HUES6 (cell line): ENCODE data around the gene SPOP.
A peak's percentile ranks its signal among the peaks of the same experiment; 100 is the strongest.
"Not testable (repeated sequence)": the region's sequence is repeated elsewhere in the genome, so short reads cannot be mapped to it uniquely, and the experiment has no call there.

Experiments used
- H3K27ac ChIP-seq: 2 replicates; pipeline ENCODE4 v1.7.0; 2013; ENCODE audit warnings: low read depth, mild to moderate bottlenecking, low read length, inconsistent platforms
- H3K27me3 ChIP-seq: 2 replicates; pipeline ENCODE4 v1.6.1; 2013; ENCODE audit warnings: low read length; ENCODE audit not compliant: control insufficient read depth, insufficient read depth
- H3K36me3 ChIP-seq: 2 replicates; pipeline ENCODE4 v1.6.1; 2013; ENCODE audit warnings: low read length; ENCODE audit not compliant: control insufficient read depth, insufficient read depth
- H3K4me1 ChIP-seq: 2 replicates; pipeline ENCODE4 v1.6.1; 2013; ENCODE audit warnings: low read length; ENCODE audit not compliant: control insufficient read depth, insufficient read depth
- H3K4me3 ChIP-seq: 2 replicates; pipeline ENCODE4 v1.5.1; 2013; ENCODE audit warnings: low read depth, low read length
- H3K9ac ChIP-seq: one replicate; pipeline ENCODE4 v1.6.1; 2013; ENCODE audit warnings: mild to moderate bottlenecking, low read length
- H3K9me3 ChIP-seq: 2 replicates; pipeline ENCODE4 v1.6.1; 2013; ENCODE audit warnings: low read depth, low read length; ENCODE audit not compliant: control insufficient read depth, insufficient read depth

Gene SPOP

GRCh38 chr17:49676276-49676868 lies 1.5 kb downstream of the SPOP start:
- Histone ChIP-seq H3K27me3 (no peaks in the 10 kb centered on the region), H3K4me1 (peaks cover 9% of the 10 kb centered on the region), H3K36me3 (peaks cover 3% of the 10 kb centered on the region; the same call in 1 of the 2 replicates), H3K9ac (no peak overlapping the region), H3K4me3 (peak overlapping the region; percentile 64), H3K27ac (no peak overlapping the region), H3K9me3 (peaks cover 3% of the 10 kb centered on the region; the same call in 1 of the 2 replicates)

DNA sequence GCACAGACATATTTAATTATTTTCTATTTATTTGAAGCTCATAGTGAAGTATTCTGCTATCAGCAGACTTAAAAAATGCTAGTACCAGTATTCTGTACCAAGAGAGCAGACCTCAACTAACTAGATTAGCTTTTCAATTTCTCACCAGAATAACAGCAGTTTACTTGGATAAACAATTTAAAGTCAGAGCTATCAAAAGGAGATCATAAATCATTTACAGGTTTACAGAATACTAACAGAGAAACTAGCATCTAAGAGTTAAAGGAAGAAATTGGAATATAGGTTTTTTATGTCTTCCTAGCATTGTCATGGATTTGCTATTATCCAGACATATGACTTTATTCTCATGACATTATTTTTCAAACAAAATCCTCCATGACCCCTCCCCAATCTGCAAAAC lies 3.4 kb downstream of the SPOP start:
- Histone ChIP-seq H3K27me3 (no peaks in the 10 kb centered on the region), H3K36me3 (peaks cover 3% of the 10 kb centered on the region; the same call in 1 of the 2 replicates), H3K9me3 (peaks cover 3% of the 10 kb centered on the region; the same call in 1 of the 2 replicates), H3K9ac (no peak overlapping the region), H3K27ac (no peak overlapping the region), H3K4me3 (no peak overlapping the region), H3K4me1 (peaks cover 9% of the 10 kb centered on the region)

DNA sequence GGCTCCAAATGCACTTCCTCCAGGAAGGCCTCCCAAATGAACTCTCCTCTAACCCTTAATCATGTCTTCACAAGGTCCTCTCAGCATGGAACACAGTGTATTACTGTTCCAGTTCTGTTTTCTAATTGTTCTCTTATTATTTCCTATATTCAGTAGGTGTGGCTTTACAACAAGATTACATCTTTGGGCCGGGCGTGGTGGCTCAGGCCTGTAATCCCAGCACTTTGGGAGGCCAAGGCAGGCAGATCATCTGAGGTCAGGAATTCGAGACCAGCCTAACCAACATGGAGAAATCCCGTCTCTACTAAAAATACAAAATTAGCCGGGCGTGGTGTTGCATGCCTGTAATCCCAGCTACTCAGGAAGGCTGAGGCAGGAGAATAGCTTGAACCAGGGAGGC lies 4.2 kb downstream of the SPOP start:
- H3K9ac ChIP-seq, H3K4me3 ChIP-seq, H3K4me1 ChIP-seq, H3K9me3 ChIP-seq, H3K36me3 ChIP-seq, H3K27ac ChIP-seq, H3K27me3 ChIP-seq: not testable (repeated sequence)

- H3K36me3 ChIP-seq: peaks cover 3% of the 10 kb centered on the region; the same call in 1 of the 2 replicates
- no peak overlapping the region for H3K9ac ChIP-seq
- H3K9me3 ChIP-seq: no peaks in the 10 kb centered on the region
- H3K4me1 ChIP-seq: no peaks in the 10 kb centered on the region
- H3K27ac ChIP-seq: no peak overlapping the region
- H3K4me3 ChIP-seq: no peak overlapping the region
- H3K27me3 ChIP-seq: no peaks in the 10 kb centered on the region
Measured at GRCh38 chr17:49670641-49671040, 7.3 kb downstream of the SPOP start.

- H3K9me3 ChIP-seq: no peaks in the 10 kb centered on the region
- no peaks in the 10 kb centered on the region for H3K36me3 ChIP-seq
- no peak overlapping the region for H3K4me3 ChIP-seq
Measured at GRCh38 chr17:49670002-49670401, 7.9 kb downstream of the SPOP start.

DNA sequence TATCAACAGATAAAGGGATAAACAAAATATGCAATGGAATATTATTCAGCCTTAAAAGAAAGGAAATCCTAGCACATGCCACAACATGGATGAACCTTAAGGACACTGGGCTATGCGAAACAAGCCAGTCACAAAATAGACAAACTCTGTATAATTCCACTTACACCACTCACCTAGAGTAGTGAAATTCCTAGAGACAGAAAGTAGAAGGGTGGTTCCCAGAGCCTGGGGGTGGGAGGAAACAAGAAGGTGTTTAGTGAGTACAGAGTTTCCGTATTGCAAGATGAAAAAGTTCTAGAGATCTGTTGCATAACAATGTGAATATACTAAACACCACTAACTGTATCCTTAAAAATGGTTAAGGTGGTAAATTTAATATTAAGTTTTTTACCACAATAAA lies 10.0 kb downstream of the SPOP start:
- Histone ChIP-seq H3K27me3 (no peaks in the 10 kb centered on the region), H3K9me3 (peaks cover 2% of the 10 kb centered on the region; the same call in 1 of the 2 replicates), H3K4me1 (no peaks in the 10 kb centered on the region), H3K9ac (no peak overlapping the region), H3K36me3 (peaks cover 4% of the 10 kb centered on the region; the same call in 1 of the 2 replicates), H3K4me3 (no peak overlapping the region), H3K27ac (no peak overlapping the region)

More at GRCh38 chr17:49670002-49670401, 7.9 kb downstream of the SPOP start:
- Histone ChIP-seq H3K27me3 (no peaks in the 10 kb centered on the region), H3K27ac (no peak overlapping the region), H3K4me1 (no peaks in the 10 kb centered on the region), H3K9ac (no peak overlapping the region)

DNA sequence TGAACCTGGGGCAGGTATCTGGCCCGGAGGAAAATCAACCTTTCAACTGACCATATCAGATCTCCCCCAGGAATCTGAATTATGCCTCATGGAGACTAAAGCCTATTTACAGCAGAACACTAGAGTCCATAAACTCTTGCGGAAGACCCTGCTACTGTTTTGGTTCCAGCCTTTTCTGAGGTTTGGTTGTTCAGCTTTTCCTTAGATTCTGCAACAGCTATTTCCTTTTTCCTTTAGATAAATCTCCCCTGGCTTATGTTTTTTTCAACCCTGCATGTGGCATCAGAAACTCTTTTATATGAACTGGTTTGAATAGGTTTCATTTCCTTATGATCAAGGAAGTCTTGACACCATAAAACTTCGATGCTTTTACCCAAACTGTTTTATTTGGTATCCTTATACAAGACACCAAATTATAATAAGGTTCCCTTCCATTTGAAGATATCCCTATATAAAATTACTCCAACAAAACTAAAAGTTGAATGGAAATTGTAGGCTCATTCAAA lies 13.1 kb downstream of the SPOP start:
- Histone ChIP-seq H3K36me3 (peaks cover 4% of the 10 kb centered on the region; the same call in 1 of the 2 replicates), H3K4me3 (no peak overlapping the region), H3K4me1 (no peaks in the 10 kb centered on the region), H3K9ac (no peak overlapping the region), H3K27me3 (no peaks in the 10 kb centered on the region), H3K9me3 (peaks cover 2% of the 10 kb centered on the region; the same call in 1 of the 2 replicates), H3K27ac (no peak overlapping the region)

DNA sequence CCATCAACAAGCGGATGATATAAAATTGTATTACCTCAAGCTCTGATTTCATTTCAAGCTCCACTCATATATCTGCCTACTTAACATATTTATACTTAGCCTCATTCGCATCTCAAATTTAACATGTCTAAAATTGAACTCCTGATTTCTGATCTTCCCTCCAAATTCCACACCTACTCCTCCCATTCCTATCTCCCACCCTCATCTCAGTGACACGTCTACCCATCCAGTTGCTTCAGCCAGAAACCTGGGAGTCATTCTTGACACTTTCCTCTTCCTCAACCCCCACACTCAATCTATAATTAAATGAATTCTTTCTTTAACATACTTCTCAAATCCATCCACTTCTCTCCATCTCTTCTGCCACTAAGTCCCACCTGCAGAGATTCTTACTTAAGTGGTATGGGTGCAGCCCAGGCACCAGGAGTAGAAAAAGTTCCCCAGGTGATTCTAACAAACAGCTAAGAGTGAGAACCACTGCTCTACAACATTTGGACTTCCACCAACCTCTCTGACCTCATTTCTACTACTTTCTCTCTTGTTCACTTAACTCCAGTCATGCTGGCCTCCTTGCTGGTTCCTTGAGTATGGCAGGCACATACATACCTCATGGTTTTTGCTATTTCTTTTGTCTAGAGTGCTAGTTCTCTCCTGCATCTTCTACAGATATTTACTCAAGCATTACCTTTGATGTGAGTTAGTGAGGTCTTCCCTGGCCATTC lies 18.1 kb downstream of the SPOP start:
- H3K27me3 ChIP-seq: no peaks in the 10 kb centered on the region
- no peaks in the 10 kb centered on the region for H3K4me1 ChIP-seq
- H3K27ac ChIP-seq: no peak overlapping the region
- peaks cover 4% of the 10 kb centered on the region; the same call in 1 of the 2 replicates for H3K36me3 ChIP-seq
- H3K9ac ChIP-seq: no peak overlapping the region
- H3K4me3 ChIP-seq: no peak overlapping the region
- peaks cover 2% of the 10 kb centered on the region; the same call in 1 of the 2 replicates for H3K9me3 ChIP-seq

DNA sequence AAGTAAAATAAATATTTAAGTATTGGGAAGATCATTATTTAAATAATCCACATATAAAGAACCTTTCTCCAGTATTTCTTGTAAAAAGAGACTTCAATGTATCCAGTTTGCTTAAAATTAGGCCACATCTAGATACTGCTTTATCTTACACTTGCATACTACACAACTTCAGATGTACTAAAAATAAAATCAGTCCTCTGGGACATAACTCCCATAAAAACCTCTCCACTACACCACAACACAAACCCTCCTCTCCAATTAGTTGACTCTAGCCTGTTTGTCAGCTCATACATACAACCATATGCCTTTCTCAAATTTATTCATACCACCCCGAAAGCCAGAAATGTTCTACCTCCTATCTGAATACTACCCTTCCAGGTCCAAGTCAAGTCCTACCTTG lies 21.6 kb downstream of the SPOP start:
- Histone ChIP-seq H3K4me3 (no peak overlapping the region), H3K27me3 (no peaks in the 10 kb centered on the region), H3K9me3 (no peaks in the 10 kb centered on the region), H3K4me1 (no peaks in the 10 kb centered on the region), H3K9ac (no peak overlapping the region), H3K27ac (no peak overlapping the region), H3K36me3 (no peaks in the 10 kb centered on the region)

DNA sequence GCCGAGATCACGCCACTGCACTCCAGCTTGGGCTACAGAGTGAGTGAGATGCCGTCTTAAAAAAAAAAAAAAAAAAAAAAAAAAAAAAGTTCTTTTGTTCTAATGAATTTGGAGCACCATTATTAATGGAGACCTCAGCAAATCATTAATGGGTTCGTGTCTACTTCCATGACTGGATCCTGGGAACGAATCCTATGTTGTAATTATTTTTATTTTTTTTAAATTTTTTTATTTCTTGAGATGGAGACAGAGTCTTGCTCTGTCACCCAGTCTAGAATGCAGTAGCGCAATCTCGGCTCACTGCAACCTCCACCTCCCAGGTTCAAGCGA lies 30.7 kb downstream of the SPOP start:
- no peaks in the 10 kb centered on the region for H3K27me3 ChIP-seq
- H3K4me1 ChIP-seq: peaks cover 16% of the 10 kb centered on the region
- H3K9ac ChIP-seq: no peak overlapping the region
- no peaks in the 10 kb centered on the region for H3K9me3 ChIP-seq
- no peak overlapping the region for H3K4me3 ChIP-seq
- no peaks in the 10 kb centered on the region for H3K36me3 ChIP-seq
- no peak overlapping the region for H3K27ac ChIP-seq
